HG02623 (cell line): ENCODE measurements around the gene LRMDA.

Experiments
- ATAC-seq: cut with Tn5 transposase; IDR thresholded peaks from one replicate; pipeline ENCODE4 v1.9.1; 2021; ENCODE audit warnings: moderate library complexity; ENCODE audit not compliant: unreplicated experiment

LRMDA gene

GRCh38 chr10:76032700-76033039, 601.2 kb downstream of the LRMDA start:
- no peak for ATAC-seq

DNA sequence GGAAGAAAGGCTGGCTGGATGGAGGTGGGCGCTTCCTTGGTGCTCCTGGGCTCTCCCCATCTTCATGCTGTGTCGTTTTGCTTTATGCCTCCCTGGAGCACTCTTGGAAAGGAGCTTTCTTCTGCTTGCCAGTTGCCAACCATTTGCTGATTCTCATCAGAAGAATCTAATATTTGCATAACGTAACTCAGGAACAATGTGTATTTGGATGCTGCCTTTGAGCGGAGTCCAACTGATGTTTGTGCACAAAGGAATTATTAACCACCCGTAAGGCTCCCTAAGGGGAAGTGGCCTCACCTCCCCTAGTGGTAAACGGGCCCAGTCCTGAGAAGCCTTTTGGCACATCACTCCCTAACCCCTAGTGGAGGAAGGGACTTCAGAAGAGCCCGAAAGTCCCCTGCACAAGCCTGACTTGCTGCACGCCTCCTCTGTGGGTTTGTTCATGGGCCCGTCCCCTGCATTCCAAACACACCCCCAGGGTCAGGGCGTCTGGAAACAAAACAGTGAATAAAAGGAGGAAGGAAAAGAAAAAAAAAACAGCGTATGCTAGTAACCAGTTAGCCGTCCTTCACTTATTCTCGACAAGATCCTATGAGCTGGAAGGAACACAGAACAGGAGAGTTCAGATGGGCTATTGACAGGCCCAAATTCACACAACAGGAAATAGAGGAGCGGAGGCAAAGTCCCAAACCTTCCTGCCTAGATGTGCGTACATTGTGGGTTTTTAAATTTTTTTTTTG, 602.2 kb downstream of the LRMDA start:
- no peak for ATAC-seq

GRCh38 chr10:76034353-76035205, 603.2 kb downstream of the LRMDA start:
- no peak for ATAC-seq

- ATAC-seq: no peak
These were observed 604.0 kb downstream of the LRMDA start for GRCh38 chr10:76035206-76036110.

DNA sequence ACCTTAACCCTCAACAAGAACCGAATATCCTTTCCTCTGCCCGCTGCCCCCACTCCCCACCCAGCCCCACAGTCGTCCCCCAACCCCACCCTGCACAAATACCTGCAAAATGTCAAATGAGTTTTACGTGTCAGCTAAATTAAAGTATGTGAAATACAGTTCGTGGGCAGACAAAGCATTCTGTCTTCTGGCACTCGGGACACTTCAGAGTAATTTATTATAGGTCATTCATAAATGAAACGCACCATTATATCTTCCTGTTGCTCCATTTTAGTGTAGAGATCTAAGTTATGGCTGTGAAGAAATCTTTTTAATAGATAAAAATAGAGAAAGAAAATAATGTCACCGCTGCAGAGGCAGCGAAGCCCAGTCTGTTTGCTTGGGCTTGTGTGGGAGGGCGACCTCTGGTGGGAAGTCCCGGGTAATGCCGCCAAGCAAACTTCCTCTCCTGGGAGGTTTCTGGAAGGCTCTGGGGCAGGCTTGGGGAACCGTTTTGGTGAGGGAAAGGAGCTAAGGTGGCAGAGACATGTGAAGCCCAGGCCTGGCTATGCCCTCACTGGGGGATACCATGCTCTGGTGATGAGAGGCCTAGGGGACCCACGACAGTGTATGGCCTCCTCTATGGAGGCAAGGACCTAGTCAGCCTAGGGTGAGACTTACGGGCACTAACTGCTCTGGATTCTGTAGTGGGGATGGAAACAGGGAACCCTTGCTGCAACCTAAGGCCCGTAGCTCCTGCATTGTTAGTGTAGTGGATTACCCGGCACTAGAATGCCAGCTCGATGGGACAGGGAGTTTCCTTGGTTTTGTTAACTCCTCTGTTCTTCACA, 604.9 kb downstream of the LRMDA start:
- ATAC-seq: peak; percentile 65

DNA sequence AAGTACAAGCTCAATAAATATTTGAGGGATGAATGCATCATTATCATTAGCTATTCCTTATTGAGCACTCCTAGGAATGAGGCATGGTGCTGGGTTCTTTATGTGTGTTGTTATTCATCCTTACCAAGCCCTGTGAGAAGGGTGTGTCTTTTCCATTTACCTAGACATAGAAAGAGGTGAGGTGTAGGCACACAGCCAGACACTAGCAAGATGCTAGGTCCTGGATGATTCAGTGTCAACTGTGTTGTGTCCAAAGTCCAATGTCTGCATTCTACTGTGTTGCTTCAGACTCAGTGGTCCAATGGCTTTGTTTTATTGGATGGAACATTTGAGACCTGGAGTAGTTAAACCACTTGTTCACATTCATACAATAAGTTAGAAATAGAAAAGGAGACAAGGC, 605.5 kb downstream of the LRMDA start:
- ATAC-seq: no peak

DNA sequence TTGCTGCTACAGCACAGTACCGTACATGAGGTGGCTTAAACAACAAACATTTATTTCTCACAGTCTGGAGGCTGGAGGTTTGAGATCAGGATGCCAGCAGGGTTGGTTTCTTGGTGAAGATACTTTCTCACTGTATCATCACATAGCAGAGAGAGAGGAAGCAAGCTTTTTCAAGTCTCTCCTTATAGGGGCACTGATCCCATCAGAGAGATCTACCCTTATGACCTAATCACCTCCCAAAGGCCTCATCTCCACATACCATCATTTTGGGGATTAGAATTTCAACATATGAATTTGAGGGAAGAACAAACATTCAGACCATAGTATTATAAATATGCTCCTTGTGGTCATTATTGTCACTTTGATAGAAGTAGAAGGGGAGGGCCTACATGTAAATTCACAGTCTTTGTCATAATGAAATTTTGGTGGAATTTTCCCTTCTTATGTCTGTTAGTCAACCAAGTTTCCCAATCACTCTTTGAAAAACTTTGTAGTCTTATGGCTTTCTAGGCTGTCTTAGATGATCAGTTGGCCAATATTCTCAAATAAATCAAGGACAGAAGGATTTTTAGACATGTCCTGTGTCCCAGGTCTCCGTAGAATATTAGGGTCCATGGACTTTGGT, 606.2 kb downstream of the LRMDA start:
- ATAC-seq: no peak

- no peak for ATAC-seq
These were observed 607.3 kb downstream of the LRMDA start for GRCh38 chr10:76038696-76039095.

- no peak for ATAC-seq
These were observed 608.8 kb downstream of the LRMDA start for GRCh38 chr10:76040107-76040829.

DNA sequence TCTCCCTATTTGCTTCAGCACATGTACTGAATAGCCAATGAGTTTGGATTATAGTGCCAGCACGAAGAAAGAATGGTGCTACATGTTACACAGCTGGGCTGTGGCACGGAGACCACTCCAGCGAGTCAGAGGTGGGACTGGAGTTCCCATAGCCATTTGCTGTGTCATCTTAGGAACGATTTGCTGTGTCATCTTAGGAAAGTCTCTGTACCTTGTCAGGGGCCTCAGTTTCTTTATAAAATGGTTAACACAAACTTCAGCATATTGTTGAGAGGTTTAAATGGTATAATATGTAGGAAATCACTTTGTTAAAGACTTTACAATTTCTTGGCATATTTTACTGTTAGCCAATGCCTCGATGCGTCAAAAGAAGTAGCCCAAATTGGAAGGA, 609.4 kb downstream of the LRMDA start:
- ATAC-seq: no peak

- no peak for ATAC-seq
These were observed 610.1 kb downstream of the LRMDA start for GRCh38 chr10:76041551-76041950.

DNA sequence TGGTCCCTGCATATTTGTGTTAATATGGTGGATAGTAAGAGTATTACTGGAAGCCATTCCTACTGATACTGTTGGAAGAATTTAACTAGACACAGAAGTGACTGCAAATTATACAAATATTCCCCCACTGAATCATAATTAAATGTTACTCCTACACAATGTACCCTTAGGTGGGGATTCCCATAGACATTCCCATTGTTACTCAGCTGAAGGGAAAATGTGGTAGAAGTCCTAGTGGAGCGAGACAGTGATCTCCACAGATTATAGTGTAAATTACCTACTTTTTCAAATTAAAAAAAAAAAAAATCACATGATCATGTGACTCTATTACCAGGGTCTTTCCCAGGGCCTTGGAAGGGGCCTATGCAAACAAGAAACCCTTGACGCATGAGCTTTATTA, 611.8 kb downstream of the LRMDA start:
- ATAC-seq: no peak

DNA sequence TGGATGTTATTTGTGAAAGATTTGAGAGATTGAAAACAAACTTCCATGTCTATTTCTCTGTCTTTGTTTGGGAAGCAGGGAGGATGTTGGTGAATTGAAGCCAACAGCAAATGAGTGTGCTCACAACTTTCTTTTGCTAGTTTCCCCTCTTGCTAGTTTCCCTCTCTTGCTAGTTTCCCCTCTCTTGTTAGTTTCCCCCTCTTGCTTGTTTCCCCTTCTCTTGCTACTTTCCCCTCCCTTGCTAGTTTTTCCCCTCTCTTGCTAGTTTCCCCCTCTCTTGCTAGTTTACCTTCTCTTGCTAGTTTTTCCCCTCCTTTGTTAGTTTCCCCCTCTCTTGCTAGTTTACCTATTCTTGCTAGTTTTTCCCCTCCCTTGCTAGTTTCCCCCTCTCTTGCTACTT, 613.3 kb downstream of the LRMDA start:
- ATAC-seq: no peak

- ATAC-seq: no peak
These were observed 613.8 kb downstream of the LRMDA start for GRCh38 chr10:76045174-76045573.

GRCh38 chr10:76047521-76047920, 616.1 kb downstream of the LRMDA start:
- ATAC-seq: no peak

DNA sequence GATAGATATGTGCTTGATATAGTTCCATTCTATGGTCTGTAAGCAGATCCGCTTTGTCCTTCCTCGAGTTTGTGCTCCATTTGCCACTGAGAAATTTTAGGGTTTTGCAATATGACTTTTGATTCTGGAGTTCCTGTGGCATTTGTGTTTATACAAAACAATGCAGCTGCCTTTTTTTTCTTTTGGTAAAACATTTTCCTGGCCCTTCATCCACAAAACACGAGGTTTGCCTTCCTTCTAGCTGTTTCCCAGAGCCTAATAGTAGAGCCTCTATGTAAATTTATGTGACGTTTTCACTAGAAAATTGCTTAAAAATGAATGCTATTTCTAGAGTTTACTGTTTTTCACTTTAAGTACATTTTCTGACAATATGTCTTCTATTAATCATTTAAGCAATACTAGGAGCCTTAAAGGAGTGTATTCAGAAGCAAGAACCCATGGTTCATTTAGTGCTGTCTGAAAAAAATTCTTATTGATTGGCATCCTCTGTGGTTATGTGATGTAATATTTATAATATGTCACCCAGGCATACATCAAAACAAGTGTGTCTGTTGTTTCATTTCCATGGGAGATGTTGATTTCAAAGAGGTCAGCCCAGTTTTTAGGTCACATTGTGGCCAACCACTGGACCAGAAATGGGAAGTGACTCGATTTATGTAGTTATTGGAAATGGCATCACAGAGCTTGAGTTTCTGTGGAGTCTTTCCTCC, 618.3 kb downstream of the LRMDA start:
- no peak for ATAC-seq

GRCh38 chr10:76050291-76050625, 618.8 kb downstream of the LRMDA start:
- no peak for ATAC-seq

DNA sequence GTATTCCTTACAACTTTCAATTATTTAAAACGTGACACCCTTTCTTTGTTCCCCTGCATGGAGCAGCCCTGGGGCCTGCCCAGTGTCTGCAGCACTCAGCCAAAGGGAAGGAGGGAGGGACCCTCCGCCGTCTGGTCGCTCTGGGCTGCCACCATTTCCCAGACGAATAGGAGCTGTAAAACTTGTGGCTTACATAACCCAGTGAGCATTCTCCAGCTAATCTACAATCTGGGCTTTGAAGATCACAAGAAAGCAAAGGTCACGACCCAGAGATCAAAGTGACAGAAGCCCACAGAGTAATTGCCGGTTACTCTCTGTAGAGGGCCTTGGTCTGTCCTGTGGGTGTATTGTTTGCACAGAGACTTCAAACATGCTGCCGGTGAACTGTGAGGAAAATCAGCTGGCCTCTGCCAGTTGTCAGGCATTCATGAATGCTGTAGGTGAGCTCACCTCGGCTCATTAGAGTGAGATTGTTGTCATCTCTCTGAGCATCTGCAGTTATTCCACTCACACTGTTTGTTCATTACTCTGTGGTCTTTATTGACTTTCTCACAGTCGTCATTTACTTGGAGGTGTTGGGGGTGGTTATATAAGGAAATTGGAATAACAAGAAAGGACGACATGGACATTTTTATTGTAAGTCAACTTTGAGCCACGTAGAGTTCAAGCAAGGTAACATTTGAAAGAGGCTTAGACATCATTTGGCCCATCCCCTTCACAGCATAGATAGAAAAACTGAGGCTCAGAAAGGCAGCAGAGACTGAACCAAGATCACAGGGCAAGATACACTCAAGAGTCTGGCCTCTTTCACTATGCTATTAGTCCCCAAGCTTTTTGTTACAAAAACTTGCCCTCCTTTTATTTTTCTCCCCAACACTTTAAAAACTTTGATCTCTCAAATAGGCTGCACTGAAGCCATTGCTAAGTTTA, 619.8 kb downstream of the LRMDA start:
- ATAC-seq: no peak
